Trophoblast cell (in vitro differentiated cells and primary cell): ENCODE results near the gene KDF1. TPM values are rescaled to one million over a fixed set of nuclear protein-coding genes. Genes with fewer than 3 reads are reported as not detected.

ENCODE experiments used
- DNase-seq, 2 donors: peaks; one replicate each; pipeline ENCODE4 v3.0.0-alpha.2; 2016
- H2AFZ ChIP-seq: 2 replicates; pipeline ENCODE4 v1.6.1; 2013; ENCODE audit warnings: low read length, moderate library complexity, mild to moderate bottlenecking; ENCODE audit not compliant: insufficient read depth, poor library complexity
- H2AK5ac ChIP-seq: 2 replicates; pipeline ENCODE4 v1.6.1; 2013; ENCODE audit warnings: mild to moderate bottlenecking, low read length
- H2BK120ac ChIP-seq: 2 replicates; pipeline ENCODE4 v1.6.1; 2013; ENCODE audit warnings: low read length, mild to moderate bottlenecking, moderate library complexity; ENCODE audit not compliant: insufficient read depth, poor library complexity
- H2BK12ac ChIP-seq: 2 replicates; pipeline ENCODE4 v1.6.1; 2013; ENCODE audit warnings: mild to moderate bottlenecking, low read length, moderate library complexity
- H2BK5ac ChIP-seq: 2 replicates; pipeline ENCODE4 v1.6.1; 2013; ENCODE audit warnings: low read length, low read depth, moderate library complexity, mild to moderate bottlenecking; ENCODE audit not compliant: poor library complexity
- H3K14ac ChIP-seq: 2 replicates; pipeline ENCODE4 v1.6.1; 2013; ENCODE audit warnings: mild to moderate bottlenecking, low read length
- H3K18ac ChIP-seq: 2 replicates; pipeline ENCODE4 v1.6.1; 2013; ENCODE audit warnings: mild to moderate bottlenecking, low read length
- H3K23ac ChIP-seq: 2 replicates; pipeline ENCODE4 v1.6.1; 2013; ENCODE audit warnings: low read length
- H3K27ac ChIP-seq: 2 replicates; pipeline ENCODE4 v1.5.1; 2013; ENCODE audit warnings: low read depth, mild to moderate bottlenecking, inconsistent platforms, low read length, moderate library complexity
- H3K27me3 ChIP-seq: 2 replicates; pipeline ENCODE4 v1.6.1; 2013; ENCODE audit warnings: inconsistent platforms, mild to moderate bottlenecking, low read length, moderate library complexity; ENCODE audit not compliant: insufficient read depth
- H3K36me3 ChIP-seq, 2 experiments: 1 replicate in 1 of 2; 2 replicates in 1 of 2; pipeline ENCODE4 v1.6.1; 2013; ENCODE audit warnings: low read length in 2 of 2, mild to moderate bottlenecking in 2 of 2, moderate library complexity in 1 of 2; ENCODE audit not compliant: insufficient read depth in 2 of 2, control insufficient read depth in 1 of 2
- H3K4ac ChIP-seq: 2 replicates; pipeline ENCODE4 v1.6.1; 2013; ENCODE audit warnings: low read depth, mild to moderate bottlenecking, low read length, moderate library complexity
- H3K4me1 ChIP-seq, 2 experiments: 1 replicate in 1 of 2; 2 replicates in 1 of 2; pipeline ENCODE4 v1.6.1; 2013; ENCODE audit warnings: low read length in 2 of 2, mild to moderate bottlenecking in 2 of 2, moderate library complexity in 1 of 2; ENCODE audit not compliant: insufficient read depth in 2 of 2, control insufficient read depth in 1 of 2
- H3K4me2 ChIP-seq: 2 replicates; pipeline ENCODE4 v1.6.1; 2013; ENCODE audit warnings: inconsistent platforms, mild to moderate bottlenecking, low read length, moderate library complexity
- H3K4me3 ChIP-seq: 2 replicates; pipeline ENCODE4 v1.5.1; 2013; ENCODE audit warnings: mild to moderate bottlenecking, low read depth, low read length, inconsistent platforms
- H3K79me1 ChIP-seq: one replicate; pipeline ENCODE4 v1.6.1; 2013; ENCODE audit warnings: low read length
- H3K79me2 ChIP-seq: 2 replicates; pipeline ENCODE4 v1.6.1; 2013; ENCODE audit warnings: low read length, mild to moderate bottlenecking; ENCODE audit not compliant: control insufficient read depth, insufficient read depth, poor library complexity
- H3K9ac ChIP-seq: 2 replicates; pipeline ENCODE4 v1.6.1; 2013; ENCODE audit warnings: mild to moderate bottlenecking, low read length
- H3K9me3 ChIP-seq: 2 replicates; pipeline ENCODE4 v1.6.1; 2013; ENCODE audit warnings: low read depth, mild to moderate bottlenecking, control low read depth, inconsistent platforms, low read length; ENCODE audit not compliant: insufficient read depth
- H4K12ac ChIP-seq: 2 replicates; pipeline ENCODE4 v1.6.1; 2013; ENCODE audit warnings: low read depth, mild to moderate bottlenecking, low read length, moderate library complexity
- H4K8ac ChIP-seq: 2 replicates; pipeline ENCODE4 v1.6.1; 2013; ENCODE audit warnings: low read depth, mild to moderate bottlenecking, low read length, moderate library complexity
- H4K91ac ChIP-seq: one replicate; pipeline ENCODE4 v1.6.1; 2013; ENCODE audit warnings: low read depth, mild to moderate bottlenecking, low read length, moderate library complexity
- WGBS: extraction: QIAGEN DNeasy Blood & Tissue Kit; methylation state at CpG from one replicate; pipeline ENCODE4 v1.1.7; 2013; ENCODE audit warnings: missing lambda C conversion rate; ENCODE audit not compliant: insufficient read length, insufficient coverage; ENCODE audit errors: extremely low coverage; 5-methylcytosine and 5-hydroxymethylcytosine counted together
- polyA plus RNA-seq: library from polyadenylated mRNA; stranded (reverse); fragments of 200-250 nt; gene quantifications from 2 replicates; pipeline ENCODE4 v1.2.3, GENCODE V29; 2013

KDF1 gene
- 10.6 and 10.8 TPM in 2 replicates for polyA plus RNA-seq

GRCh38 chr1:26959722-26960624 is at the start of gene KDF1:
KDF1 (minus strand) TSS chr1:26960468; CDS start chr1:26952380, 8,088 bp downstream.
- DNase-seq = peak; percentile 84 to 91
- H3K27me3 ChIP-seq = no peaks in the 10 kb centered on the region
- H3K18ac ChIP-seq = peak within 1 kb of the TSS; percentile 64
- peak within 1 kb of the TSS; percentile 96 for H3K9ac ChIP-seq
- H4K91ac ChIP-seq = peak within 1 kb of the TSS; percentile 59
- H3K9me3 ChIP-seq = peaks cover 1% of the 10 kb centered on the region
- H3K23ac ChIP-seq = no peak within 1 kb of the TSS
- peak within 1 kb of the TSS; percentile 66 for H4K12ac ChIP-seq
- peak within 1 kb of the TSS; percentile 16 for H3K4ac ChIP-seq
- H2BK5ac ChIP-seq = peak within 1 kb of the TSS; percentile 54
- H2BK12ac ChIP-seq = no peak within 1 kb of the TSS
- peaks cover 0 to 8% of the 10 kb centered on the region in 2 experiments for H3K4me1 ChIP-seq
- H3K4me2 ChIP-seq = peak within 1 kb of the TSS; percentile 87
- WGBS = no CpG with 5 or more reads among the region's 86 CpGs
- peaks cover 7% of the 10 kb centered on the region for H3K79me2 ChIP-seq
- H2BK120ac ChIP-seq = peak within 1 kb of the TSS; percentile 9
- H3K4me3 ChIP-seq = peak within 1 kb of the TSS; percentile 99
- H2AFZ ChIP-seq = peak within 1 kb of the TSS; percentile 64
- H4K8ac ChIP-seq = peak within 1 kb of the TSS; percentile 79
- peaks cover 7% of the 10 kb centered on the region for H3K79me1 ChIP-seq
- no peaks in the 10 kb centered on the region for H3K36me3 ChIP-seq
- no peak within 1 kb of the TSS for H2AK5ac ChIP-seq
- peak within 1 kb of the TSS; percentile 2 for H3K27ac ChIP-seq
- H3K14ac ChIP-seq = peak within 1 kb of the TSS; percentile 44

- peaks cover 3% of the 10 kb centered on the region for H3K9me3 ChIP-seq
- H3K27ac ChIP-seq = peak overlapping the region; percentile 6
- peak overlapping the region; percentile 8 for H2AFZ ChIP-seq
- H3K18ac ChIP-seq = peak overlapping the region; percentile 54
- peaks cover 34% of the 10 kb centered on the region for H3K79me1 ChIP-seq
- H4K8ac ChIP-seq = peak overlapping the region; percentile 55
- peak overlapping the region; percentile 31 for H3K14ac ChIP-seq
- H3K4me3 ChIP-seq = no peak overlapping the region
- H4K12ac ChIP-seq = no peak overlapping the region
- H3K4me2 ChIP-seq = peak overlapping the region; percentile 12
- peak overlapping the region; percentile 37 for H3K4ac ChIP-seq
- H4K91ac ChIP-seq = peak overlapping the region; percentile 51
- no CpG with 5 or more reads among the region's 6 CpGs for WGBS
- peaks cover 20% of the 10 kb centered on the region in 2 experiments for H3K36me3 ChIP-seq
- peak overlapping the region; percentile 44 for H2AK5ac ChIP-seq
- peak overlapping the region; percentile 82 for H2BK12ac ChIP-seq
- H3K23ac ChIP-seq = no peak overlapping the region
- H3K9ac ChIP-seq = no peak overlapping the region
- H2BK120ac ChIP-seq = peak overlapping the region; percentile 57
- H3K27me3 ChIP-seq = no peaks in the 10 kb centered on the region
- H2BK5ac ChIP-seq = peak overlapping the region; percentile 47
- peaks cover 39 to 53% of the 10 kb centered on the region in 2 experiments for H3K4me1 ChIP-seq
- peak; percentile 52 to 58 for DNase-seq
- H3K79me2 ChIP-seq = peaks cover 18% of the 10 kb centered on the region
These were observed 49.4 kb upstream of the KDF1 start for GRCh38 chr1:27009601-27010197.

GRCh38 chr1:27007909-27008582 is 47.8 kb upstream of the KDF1 start:
- no CpG with 5 or more reads among the region's 9 CpGs for WGBS
- no peak overlapping the region for H2BK120ac ChIP-seq
- H3K4me1 ChIP-seq = peaks cover 43 to 62% of the 10 kb centered on the region in 2 experiments
- no peak overlapping the region for H3K23ac ChIP-seq
- H3K79me2 ChIP-seq = peaks cover 18% of the 10 kb centered on the region
- no peak overlapping the region for H3K18ac ChIP-seq
- peak overlapping the region; percentile 19 for H2BK12ac ChIP-seq
- no peak overlapping the region for H2AFZ ChIP-seq
- peak overlapping the region; percentile 10 for H2BK5ac ChIP-seq
- H3K9ac ChIP-seq = no peak overlapping the region
- no peak overlapping the region for H4K8ac ChIP-seq
- H3K4me3 ChIP-seq = no peak overlapping the region
- DNase-seq = peak; percentile 93 to 94
- peak overlapping the region; percentile 3 for H4K91ac ChIP-seq
- no peaks in the 10 kb centered on the region for H3K27me3 ChIP-seq
- H3K14ac ChIP-seq = no peak overlapping the region
- H3K36me3 ChIP-seq = peaks cover 20 to 28% of the 10 kb centered on the region in 2 experiments
- peaks cover 34% of the 10 kb centered on the region for H3K79me1 ChIP-seq
- H3K4ac ChIP-seq = no peak overlapping the region
- H2AK5ac ChIP-seq = no peak overlapping the region
- H3K9me3 ChIP-seq = peaks cover 3% of the 10 kb centered on the region
- peak overlapping the region; percentile 54 for H3K4me2 ChIP-seq
- H3K27ac ChIP-seq = peak overlapping the region; percentile 72
- H4K12ac ChIP-seq = no peak overlapping the region

- Histone ChIP-seq H3K23ac (no peak overlapping the region), H3K4me2 (no peak overlapping the region), H3K4me3 (peak overlapping the region; percentile 39), H4K12ac (no peak overlapping the region), H2BK5ac (no peak overlapping the region), H3K4ac (peak overlapping the region; percentile 1), H3K27ac (no peak overlapping the region), H2BK120ac (no peak overlapping the region), H3K4me1 (peaks cover 45 to 60% of the 10 kb centered on the region in 2 experiments), H4K8ac (no peak overlapping the region), H4K91ac (no peak overlapping the region), H3K27me3 (no peaks in the 10 kb centered on the region), H3K79me1 (peaks cover 27% of the 10 kb centered on the region), H3K36me3 (peaks cover 20 to 28% of the 10 kb centered on the region in 2 experiments), H3K9ac (no peak overlapping the region), H2BK12ac (peak overlapping the region; percentile 1), H2AK5ac (peak overlapping the region; percentile 65), H3K79me2 (peaks cover 9% of the 10 kb centered on the region), H3K14ac (no peak overlapping the region), H3K18ac (no peak overlapping the region), H3K9me3 (peaks cover 3% of the 10 kb centered on the region), H2AFZ (no peak overlapping the region)
- no peak for DNase-seq
- no CpG with 5 or more reads among the region's 13 CpGs for WGBS
These were observed 46.4 kb upstream of the KDF1 start for GRCh38 chr1:27006683-27007082.
